Endometrium (tissue), 2 donors: ENCODE results near the gene GALNT9.
"Not testable (repeated sequence)": the region's sequence is repeated elsewhere in the genome, so short reads cannot be mapped to it uniquely, and the experiment has no call there.

Experiments
- FAIRE-seq: peaks from 2 replicates; lab custom pipeline; 2012; peaks lifted over from hg19 to GRCh38; lab: Jason Lieb, UNC
- donor health status: control.
- donor health status: control.

GALNT9 gene

GRCh38 chr12:132329036-132329719 lies at the start of gene GALNT9:
Gene GALNT9 (minus strand): TSS chr12:132329589. CDS start chr12:132329203, 386 bp downstream.
- FAIRE-seq: no peak

- not testable (repeated sequence) for FAIRE-seq
Observed at GRCh38 chr12:132379057-132379456, 49.7 kb upstream of the GALNT9 start.

- no peak for FAIRE-seq
Observed at GRCh38 chr12:132377147-132377546, 47.8 kb upstream of the GALNT9 start.

GRCh38 chr12:132376464-132376830 lies 47.1 kb upstream of the GALNT9 start:
- FAIRE-seq: no peak

- no peak for FAIRE-seq
Observed at GRCh38 chr12:132375747-132376463, 46.5 kb upstream of the GALNT9 start.

GRCh38 chr12:132374612-132375445 lies 45.4 kb upstream of the GALNT9 start:
- no peak for FAIRE-seq

- no peak for FAIRE-seq
Observed at GRCh38 chr12:132373901-132374611, 44.7 kb upstream of the GALNT9 start.

- no peak for FAIRE-seq
Observed at GRCh38 chr12:132367852-132368251, 38.5 kb upstream of the GALNT9 start.

- FAIRE-seq: no peak
Observed at GRCh38 chr12:132367071-132367851, 37.9 kb upstream of the GALNT9 start.

GRCh38 chr12:132366341-132366861 lies 37.0 kb upstream of the GALNT9 start:
- FAIRE-seq: no peak

GRCh38 chr12:132365226-132365625 lies 35.8 kb upstream of the GALNT9 start:
- no peak for FAIRE-seq

- no peak for FAIRE-seq
Observed at GRCh38 chr12:132364348-132364902, 35.0 kb upstream of the GALNT9 start.

- no peak for FAIRE-seq
Observed at GRCh38 chr12:132363661-132364347, 34.4 kb upstream of the GALNT9 start.

GRCh38 chr12:132362996-132363660 lies 33.7 kb upstream of the GALNT9 start:
- no peak for FAIRE-seq

- FAIRE-seq: no peak
Observed at GRCh38 chr12:132360906-132361777, 31.8 kb upstream of the GALNT9 start.

- no peak for FAIRE-seq
Observed at GRCh38 chr12:132360410-132360809, 31.0 kb upstream of the GALNT9 start.

- FAIRE-seq: no peak
Observed at GRCh38 chr12:132359971-132360370, 30.6 kb upstream of the GALNT9 start.

- FAIRE-seq: no peak
Observed at GRCh38 chr12:132359551-132359950, 30.2 kb upstream of the GALNT9 start.
